CD4-positive, alpha-beta T cell treated with Interleukin-15 for 1 hour (primary cell): ENCODE measurements around the gene KCNN1.
A peak's percentile ranks its signal among the peaks of the same experiment; 100 is the strongest.
"Not testable (repeated sequence)": the region's sequence is repeated elsewhere in the genome, so short reads cannot be mapped to it uniquely, and the experiment has no call there.

Experiments used
- DNase-seq: peaks from one replicate; pipeline ENCODE4 v3.0.0-alpha.2; 2020

KCNN1 gene

GRCh38 chr19:18001777-18002345, 35.0 kb downstream of the KCNN1 start:
- DNase-seq: no peak

DNA sequence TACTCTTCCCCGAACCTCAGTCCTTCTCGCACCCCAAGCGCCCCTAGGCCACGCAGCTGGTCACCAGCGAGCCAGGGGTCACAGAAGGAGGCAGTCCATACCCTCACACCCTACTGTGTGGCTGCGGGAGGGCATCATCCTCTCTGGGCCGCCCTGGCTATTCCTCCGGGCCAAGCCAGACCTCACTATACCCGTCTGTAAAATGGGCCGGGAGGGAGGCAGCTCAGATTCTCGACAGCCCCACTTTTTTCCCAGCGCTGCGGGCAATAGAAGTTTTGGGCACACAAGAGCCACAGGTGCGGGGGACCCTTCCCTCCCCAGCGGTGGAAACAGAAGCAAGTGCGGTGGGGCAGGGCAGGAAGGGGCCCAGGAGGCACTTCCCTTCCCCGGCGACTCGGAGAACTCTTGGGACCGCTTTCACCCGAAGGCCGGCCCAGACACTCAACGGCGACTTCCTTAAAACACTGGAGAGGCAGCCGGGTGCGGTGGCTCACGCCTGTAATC, 35.5 kb downstream of the KCNN1 start:
- DNase-seq: peak; percentile 72

DNA sequence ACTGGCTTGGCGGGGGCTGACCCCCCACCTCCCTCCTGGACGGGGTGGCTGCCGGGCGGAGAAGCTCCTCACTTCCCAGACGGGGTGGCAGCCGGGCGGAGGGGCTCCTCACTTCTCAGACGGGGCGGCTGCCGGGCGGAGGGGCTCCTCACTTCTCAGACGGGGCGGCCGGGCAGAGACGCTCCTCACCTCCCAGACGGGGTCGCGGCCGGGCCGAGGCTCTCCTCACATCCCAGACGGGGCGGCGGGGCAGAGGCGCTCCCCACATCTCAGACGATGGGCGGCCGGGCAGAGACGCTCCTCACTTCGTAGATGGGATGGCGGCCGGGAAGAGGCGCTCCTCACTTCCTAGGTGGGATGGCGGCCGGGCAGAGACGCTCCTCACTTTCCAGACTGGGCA, 38.8 kb downstream of the KCNN1 start:
- not testable (repeated sequence) for DNase-seq

GRCh38 chr19:18007044-18007916, 40.4 kb downstream of the KCNN1 start:
- peak; percentile 81 for DNase-seq

GRCh38 chr19:18007917-18008673, 41.2 kb downstream of the KCNN1 start, which contains the start of gene ARRDC2:
Gene ARRDC2 (plus strand): TSS chr19:18008170. CDS start chr19:18008311, 141 bp downstream.
- DNase-seq: peak; percentile 92

GRCh38 chr19:18008814-18009213, 41.9 kb downstream of the KCNN1 start:
- no peak for DNase-seq

- no peak for DNase-seq
Measured at GRCh38 chr19:18009412-18010066, 42.6 kb downstream of the KCNN1 start.

DNA sequence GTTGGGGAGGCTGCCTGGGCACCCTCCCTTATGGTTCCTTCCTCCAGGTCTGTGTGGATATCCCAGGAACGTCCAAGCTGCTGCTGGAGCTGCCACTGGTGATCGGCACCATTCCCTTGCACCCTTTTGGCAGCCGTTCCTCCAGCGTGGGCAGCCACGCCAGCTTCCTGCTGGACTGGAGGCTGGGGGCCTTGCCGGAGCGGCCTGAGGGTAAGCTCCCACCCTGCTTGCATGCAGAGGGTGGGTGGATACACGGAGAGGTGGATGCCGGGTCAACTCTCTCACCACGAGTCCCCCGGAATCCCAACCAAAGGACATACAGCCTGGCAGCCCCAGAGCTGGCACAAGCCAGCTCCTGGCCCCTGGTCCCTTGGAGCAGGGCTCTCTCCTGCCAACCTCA, 43.2 kb downstream of the KCNN1 start:
- no peak for DNase-seq

DNA sequence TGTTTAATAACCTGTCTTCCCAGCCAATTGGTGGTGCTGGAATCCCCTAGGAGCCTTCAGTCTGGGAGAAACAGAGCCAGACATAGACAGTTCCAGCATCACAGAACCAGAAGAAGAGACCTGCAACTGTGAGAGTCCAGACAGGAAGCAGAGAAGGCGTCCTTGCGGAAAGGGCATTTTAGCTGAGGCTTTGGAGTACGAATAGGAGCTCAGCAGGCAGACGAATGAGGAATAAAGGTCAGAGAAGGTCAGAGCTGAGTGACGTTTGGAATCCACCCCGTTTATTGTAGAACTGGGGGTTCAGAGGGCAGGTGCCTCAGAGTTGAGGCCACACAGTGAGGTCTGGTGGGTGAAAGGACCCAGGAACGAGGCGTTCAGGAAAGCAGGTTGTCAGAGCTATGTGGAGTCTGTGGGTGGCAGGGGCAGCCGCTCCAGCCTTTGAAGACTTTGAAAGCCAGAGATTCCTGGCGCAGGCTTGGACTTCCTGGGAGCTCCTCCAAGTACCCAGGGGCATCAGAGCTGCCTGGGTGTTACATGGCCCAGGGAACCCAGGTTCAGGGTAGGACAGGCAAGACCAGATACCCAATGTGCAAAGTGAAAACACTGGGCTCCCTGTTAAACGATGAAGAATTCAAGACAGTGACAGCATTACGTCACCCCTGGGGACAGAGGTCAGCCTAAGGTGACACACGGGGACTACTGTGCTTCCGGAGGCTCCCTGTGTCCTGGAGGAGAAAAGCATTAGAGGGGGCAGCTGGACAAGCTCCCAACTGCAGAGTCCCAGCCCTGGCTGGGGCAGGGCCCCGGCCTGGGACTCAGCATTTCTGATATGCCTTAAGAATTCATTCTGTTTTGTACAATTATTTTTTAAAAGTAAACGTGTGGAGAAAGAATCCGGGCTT, 46.6 kb downstream of the KCNN1 start:
- DNase-seq: no peak

GRCh38 chr19:18014197-18014596, 47.3 kb downstream of the KCNN1 start:
- DNase-seq: peak; percentile 57

DNA sequence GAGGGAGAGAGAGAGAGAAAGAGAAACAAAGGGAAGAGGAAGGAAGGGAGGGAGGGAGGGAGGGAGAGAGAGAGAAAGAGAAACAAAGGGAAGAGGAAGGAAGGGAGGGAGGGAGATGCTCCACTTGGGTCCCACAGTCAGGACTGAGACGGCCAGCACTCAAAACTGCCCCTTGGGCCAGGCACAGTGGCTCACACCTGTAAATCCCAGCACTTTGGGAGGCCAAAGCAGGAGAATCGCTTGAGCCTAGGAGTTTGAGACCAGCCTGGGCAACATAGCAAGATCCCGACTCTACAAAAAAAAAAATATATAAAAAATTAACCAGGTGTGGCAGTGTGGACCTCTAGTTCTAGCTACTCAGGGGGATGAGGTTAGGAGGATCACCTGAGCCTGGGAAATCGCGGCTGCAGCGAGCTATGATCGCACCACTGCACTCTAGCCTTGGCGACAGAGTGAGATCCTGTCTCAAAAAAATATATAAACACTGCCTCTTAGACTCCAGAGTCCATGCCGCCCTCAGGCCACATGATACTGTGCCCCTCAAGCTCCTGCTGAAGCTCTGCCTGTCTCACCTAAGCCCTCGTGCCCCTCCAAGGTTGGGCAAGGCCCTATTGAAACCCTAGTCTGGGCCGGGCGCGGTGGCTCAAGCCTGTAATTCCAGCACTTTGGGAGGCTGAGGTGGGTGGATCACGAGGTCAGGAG, 49.5 kb downstream of the KCNN1 start:
- no peak for DNase-seq

- DNase-seq: no peak
Measured at GRCh38 chr19:18017275-18018083, 50.6 kb downstream of the KCNN1 start.

DNA sequence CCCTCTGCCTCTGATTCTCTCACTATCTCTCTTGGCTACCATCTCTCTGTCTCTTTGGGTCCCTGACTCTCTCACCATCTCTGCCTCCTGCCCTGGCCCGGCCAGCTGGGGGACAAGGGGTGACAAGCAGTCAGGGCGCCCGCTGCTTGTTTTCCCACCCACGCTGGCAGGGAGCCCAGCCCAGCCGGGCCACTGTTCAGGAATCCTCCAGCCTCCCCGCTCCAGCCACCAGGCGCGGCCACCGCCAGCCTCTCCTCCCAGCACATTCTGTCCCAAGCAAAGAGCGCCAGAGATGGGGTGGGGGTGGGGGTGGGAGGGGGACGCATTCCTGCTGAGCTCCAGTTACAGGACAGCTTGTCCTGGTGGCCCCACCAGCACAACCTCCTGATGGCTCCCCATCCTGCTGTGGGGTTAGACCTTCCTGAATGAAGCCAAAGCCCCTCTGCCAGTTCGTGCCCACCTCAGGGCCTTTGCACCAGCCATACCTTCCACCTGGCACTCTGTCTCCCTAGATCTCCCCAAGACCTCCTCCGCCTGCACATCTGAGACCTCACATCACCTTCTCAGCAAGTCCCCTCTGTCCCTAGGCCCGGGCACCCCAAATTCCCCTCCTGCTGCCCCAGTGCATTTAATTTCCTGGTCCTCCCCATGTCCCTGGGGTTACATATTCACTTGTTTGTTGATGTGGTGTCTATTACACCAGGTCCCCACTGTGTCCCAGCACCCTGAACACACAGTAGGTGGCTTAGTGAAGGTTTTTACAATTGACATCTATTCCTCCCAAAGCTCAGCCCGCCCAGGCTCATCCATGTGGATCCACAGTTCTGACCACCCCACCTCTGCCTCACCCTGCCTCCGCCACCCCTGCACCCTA, 53.5 kb downstream of the KCNN1 start:
- no peak for DNase-seq

- peak; percentile 86 for DNase-seq
Measured at GRCh38 chr19:18021121-18021755, 54.3 kb downstream of the KCNN1 start.

DNA sequence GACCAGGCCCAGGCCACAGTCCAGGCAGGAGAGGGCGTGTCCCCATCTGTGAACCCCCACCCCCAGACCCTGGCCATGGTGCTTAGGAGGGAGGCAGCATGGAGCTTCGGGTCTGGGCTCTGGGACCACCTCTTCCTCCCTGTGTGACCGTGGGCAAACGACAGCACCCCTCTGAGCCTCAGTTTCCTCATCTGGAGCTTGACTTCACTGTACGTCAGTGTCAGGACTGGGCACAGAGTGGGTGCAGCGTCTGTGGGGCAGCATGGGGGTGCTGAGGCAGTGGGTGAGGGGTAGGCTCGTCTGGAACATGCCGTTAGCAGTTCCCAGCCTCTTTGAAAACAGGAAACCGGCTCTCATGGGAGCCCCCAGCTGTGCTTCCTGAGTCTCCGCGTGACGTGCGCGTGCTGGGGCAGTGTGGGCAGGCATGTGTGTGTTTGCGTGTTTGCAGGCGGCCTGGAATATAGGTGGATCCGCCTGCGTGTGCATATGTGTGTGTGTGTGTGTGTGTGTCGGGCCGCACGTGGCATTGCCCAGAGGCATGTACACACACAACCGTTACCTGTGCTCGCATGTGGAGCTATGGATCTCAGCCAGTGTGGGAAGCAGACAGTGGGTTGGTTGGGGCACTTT, 56.8 kb downstream of the KCNN1 start:
- peak; percentile 95 for DNase-seq

DNA sequence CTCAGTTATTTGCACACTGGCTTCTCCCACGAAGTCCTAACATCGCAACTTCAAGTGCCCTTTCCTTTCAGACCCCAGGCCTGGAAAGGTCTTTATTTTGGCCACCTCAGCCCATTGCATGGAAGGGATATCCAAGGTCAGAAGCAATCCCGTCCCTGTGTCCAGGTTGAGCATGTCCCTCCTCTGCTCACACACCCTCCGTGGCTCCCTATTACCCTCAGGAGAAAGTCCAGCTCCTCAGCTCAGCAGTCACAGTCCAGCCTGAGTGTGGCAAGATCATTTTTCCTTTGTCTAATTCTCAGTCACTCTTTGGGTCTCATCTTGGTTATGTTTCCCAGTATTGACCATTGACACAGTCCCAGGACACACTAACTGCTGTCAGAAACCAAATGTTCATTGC, 60.2 kb downstream of the KCNN1 start:
- DNase-seq: no peak

- DNase-seq: no peak
Measured at GRCh38 chr19:18029617-18030338, 62.9 kb downstream of the KCNN1 start.
